ENCODE measurements around the gene RAB1B.

DNA sequence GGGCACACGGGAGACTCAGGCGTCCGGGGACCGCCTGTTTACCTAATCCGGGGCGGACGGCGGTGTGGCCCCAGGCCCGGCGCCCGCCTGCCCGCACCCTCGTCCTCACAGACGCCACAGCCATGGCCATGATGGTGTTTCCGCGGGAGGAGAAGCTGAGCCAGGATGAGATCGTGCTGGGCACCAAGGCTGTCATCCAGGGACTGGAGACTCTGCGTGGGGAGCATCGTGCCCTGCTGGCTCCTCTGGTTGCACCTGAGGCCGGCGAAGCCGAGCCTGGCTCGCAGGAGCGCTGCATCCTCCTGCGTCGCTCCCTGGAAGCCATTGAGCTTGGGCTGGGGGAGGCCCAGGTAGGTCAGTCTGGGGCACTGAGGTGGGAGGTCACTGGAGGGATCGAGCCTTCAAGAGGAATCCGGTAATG, 10.0 kb upstream of the RAB1B start:
- TF ChIP-seq, protein P1, sequence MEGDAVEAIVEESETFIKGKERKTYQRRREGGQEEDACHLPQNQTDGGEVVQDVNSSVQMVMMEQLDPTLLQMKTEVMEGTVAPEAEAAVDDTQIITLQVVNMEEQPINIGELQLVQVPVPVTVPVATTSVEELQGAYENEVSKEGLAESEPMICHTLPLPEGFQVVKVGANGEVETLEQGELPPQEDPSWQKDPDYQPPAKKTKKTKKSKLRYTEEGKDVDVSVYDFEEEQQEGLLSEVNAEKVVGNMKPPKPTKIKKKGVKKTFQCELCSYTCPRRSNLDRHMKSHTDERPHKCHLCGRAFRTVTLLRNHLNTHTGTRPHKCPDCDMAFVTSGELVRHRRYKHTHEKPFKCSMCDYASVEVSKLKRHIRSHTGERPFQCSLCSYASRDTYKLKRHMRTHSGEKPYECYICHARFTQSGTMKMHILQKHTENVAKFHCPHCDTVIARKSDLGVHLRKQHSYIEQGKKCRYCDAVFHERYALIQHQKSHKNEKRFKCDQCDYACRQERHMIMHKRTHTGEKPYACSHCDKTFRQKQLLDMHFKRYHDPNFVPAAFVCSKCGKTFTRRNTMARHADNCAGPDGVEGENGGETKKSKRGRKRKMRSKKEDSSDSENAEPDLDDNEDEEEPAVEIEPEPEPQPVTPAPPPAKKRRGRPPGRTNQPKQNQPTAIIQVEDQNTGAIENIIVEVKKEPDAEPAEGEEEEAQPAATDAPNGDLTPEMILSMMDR (IDR thresholded peaks at IDR 0.05) = peak in 1 of 2 donors; percentile 5
- TF ChIP-seq POLR2A (IDR thresholded peaks at IDR 0.05) (no peak), EP300 (IDR thresholded peaks at IDR 0.05) (no peak), POLR2AphosphoS5 (IDR thresholded peaks at IDR 0.05) (no peak)
